ENCODE data around the gene GALNT10.

The GALNT10 gene

GRCh38 chr5:154455585-154455984, 265.1 kb downstream of the GALNT10 start:
- DNase-seq, result no peak

DNA sequence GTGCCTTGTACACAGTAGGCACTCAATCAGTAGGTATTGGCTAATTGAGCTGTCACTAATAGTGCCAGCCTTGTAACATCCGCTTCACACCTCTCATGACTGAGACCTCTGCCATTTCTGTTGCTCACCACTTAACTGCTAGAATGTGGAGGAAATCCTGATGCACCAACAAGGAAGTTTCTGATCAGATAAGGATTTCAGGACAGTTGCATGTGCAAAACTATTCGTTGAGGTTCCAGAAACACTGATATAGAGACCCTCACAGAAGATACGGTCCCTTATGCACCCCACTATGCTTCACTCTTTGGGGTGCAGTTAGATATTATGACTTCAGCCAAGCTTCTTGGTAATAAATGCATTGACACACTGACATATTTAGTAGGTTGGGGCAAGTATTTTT, 266.0 kb downstream of the GALNT10 start:
- no peak for DNase-seq

GRCh38 chr5:154459015-154459414, 268.5 kb downstream of the GALNT10 start:
- no peak for DNase-seq

GRCh38 chr5:154460172-154460571, 269.6 kb downstream of the GALNT10 start:
- no peak for DNase-seq

- no peak for DNase-seq
Observed at GRCh38 chr5:154461531-154461930, 271.0 kb downstream of the GALNT10 start.

- no peak for DNase-seq
Observed at GRCh38 chr5:154464438-154464837, 273.9 kb downstream of the GALNT10 start.

GRCh38 chr5:154465169-154465568, 274.6 kb downstream of the GALNT10 start:
- DNase-seq, result no peak

DNA sequence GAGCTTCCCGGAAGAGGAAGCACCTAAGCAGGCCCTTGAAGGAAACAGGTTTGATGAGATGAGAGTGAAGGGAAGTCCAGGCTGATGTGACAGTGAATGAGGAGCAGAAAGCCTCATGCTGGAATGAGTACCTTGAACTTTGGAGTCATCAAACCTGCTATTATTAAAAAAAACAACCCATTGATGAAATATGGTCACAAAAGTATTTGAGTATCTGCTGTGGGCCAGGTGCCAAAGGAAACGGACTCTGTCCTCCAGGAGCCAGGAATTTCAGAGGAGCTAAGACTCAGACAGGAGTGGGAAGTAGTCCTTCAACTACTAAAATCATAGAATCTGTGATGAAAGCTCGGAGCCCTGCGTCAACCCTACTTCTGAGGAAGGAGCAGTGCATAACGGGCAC, 275.6 kb downstream of the GALNT10 start:
- DNase-seq, result no peak

- no peak for DNase-seq
Observed at GRCh38 chr5:154466671-154467070, 276.1 kb downstream of the GALNT10 start.

GRCh38 chr5:154467655-154468354, 277.3 kb downstream of the GALNT10 start:
- peak; percentile 87 for DNase-seq

GRCh38 chr5:154470137-154470536, 279.6 kb downstream of the GALNT10 start:
- no peak for DNase-seq
